IPS-NIHi7 (cell line): ENCODE results near the gene EML6.
"Not testable (repeated sequence)": the region's sequence is repeated elsewhere in the genome, so short reads cannot be mapped to it uniquely, and the experiment has no call there.

ENCODE experiments used
- DNase-seq: peaks from one replicate; pipeline ENCODE4 v3.0.0; 2012; ENCODE audit warnings: mixed read lengths; ENCODE audit errors: extremely low spot score

The EML6 gene

GRCh38 chr2:54845514-54845913 is 122.1 kb downstream of the EML6 start:
- DNase-seq: no peak

GRCh38 chr2:54850171-54851122 is 127.0 kb downstream of the EML6 start:
- no peak for DNase-seq

GRCh38 chr2:54853616-54854310 is 130.3 kb downstream of the EML6 start:
- no peak for DNase-seq

- DNase-seq: no peak
Measured at GRCh38 chr2:54855434-54855833, 132.0 kb downstream of the EML6 start.

GRCh38 chr2:54858021-54858681 is 134.7 kb downstream of the EML6 start:
- DNase-seq: no peak

- DNase-seq: no peak
Measured at GRCh38 chr2:54859416-54859815, 136.0 kb downstream of the EML6 start.

- no peak for DNase-seq
Measured at GRCh38 chr2:54859997-54860701, 136.7 kb downstream of the EML6 start.

- no peak for DNase-seq
Measured at GRCh38 chr2:54862229-54862628, 138.8 kb downstream of the EML6 start.

GRCh38 chr2:54862742-54863141 is 139.3 kb downstream of the EML6 start:
- no peak for DNase-seq

- DNase-seq: no peak
Measured at GRCh38 chr2:54863660-54864059, 140.2 kb downstream of the EML6 start.

GRCh38 chr2:54864096-54864495 is 140.6 kb downstream of the EML6 start:
- DNase-seq: no peak

GRCh38 chr2:54864727-54865126 is 141.3 kb downstream of the EML6 start:
- no peak for DNase-seq

GRCh38 chr2:54866179-54866578 is 142.7 kb downstream of the EML6 start:
- no peak for DNase-seq

- no peak for DNase-seq
Measured at GRCh38 chr2:54866868-54867267, 143.4 kb downstream of the EML6 start.

- no peak for DNase-seq
Measured at GRCh38 chr2:54867457-54867856, 144.0 kb downstream of the EML6 start.

- DNase-seq: no peak
Measured at GRCh38 chr2:54871457-54872107, 148.1 kb downstream of the EML6 start.

GRCh38 chr2:54872780-54873179 is 149.3 kb downstream of the EML6 start:
- DNase-seq: no peak

- not testable (repeated sequence) for DNase-seq
Measured at GRCh38 chr2:54873236-54873635, 149.8 kb downstream of the EML6 start.

- DNase-seq: no peak
Measured at GRCh38 chr2:54876764-54877163, 153.3 kb downstream of the EML6 start.

- no peak for DNase-seq
Measured at GRCh38 chr2:54878182-54878581, 154.7 kb downstream of the EML6 start.

GRCh38 chr2:54879032-54879431 is 155.6 kb downstream of the EML6 start:
- no peak for DNase-seq
